Activated naive CD4-positive, alpha-beta T cell treated with anti-CD3 and anti-CD28 coated beads, Interleukin-2, amount 50 U/mL, for 72 hours (primary cell): ENCODE measurements around the gene PYROXD2. TPM values are rescaled to one million over a fixed set of nuclear protein-coding genes. Genes with fewer than 3 reads are reported as not detected.

ENCODE experiments used
- ATAC-seq, 2 donors: fragments of 150-1000 bp; cut with Tn5 transposase; 2 replicates each; pipeline ENCODE4 v1.10.0; 2021; ENCODE audit warnings: mild to moderate bottlenecking in 2 of 2, moderate library complexity in 2 of 2
- DNase-seq, 2 donors: peaks; one replicate each; pipeline ENCODE4 v3.0.0; 2021 to 2022; ENCODE audit warnings: low spot score in 2 of 2
- H3K27ac Mint-ChIP-seq, 2 donors: one replicate each; pipeline ENCODE4 v1.8.0; 2022; ENCODE audit warnings: mild to moderate bottlenecking in 2 of 2, mixed read lengths in 2 of 2
- H3K36me3 Mint-ChIP-seq, 2 donors: one replicate each; pipeline ENCODE4 v1.8.0; 2022; ENCODE audit warnings: mixed read lengths in 2 of 2
- H3K9me3 Mint-ChIP-seq, 2 donors: one replicate each; pipeline ENCODE4 v1.8.0; 2022; ENCODE audit warnings: mixed read lengths in 2 of 2
- total RNA-seq, 2 donors: library from RNA; stranded (reverse); gene quantifications; one replicate each; pipeline ENCODE4 v1.2.3, GENCODE V29; 2022

PYROXD2 gene
- total RNA-seq, 2 donors from 2014 or later = 2.3 to 7.0 TPM

DNA sequence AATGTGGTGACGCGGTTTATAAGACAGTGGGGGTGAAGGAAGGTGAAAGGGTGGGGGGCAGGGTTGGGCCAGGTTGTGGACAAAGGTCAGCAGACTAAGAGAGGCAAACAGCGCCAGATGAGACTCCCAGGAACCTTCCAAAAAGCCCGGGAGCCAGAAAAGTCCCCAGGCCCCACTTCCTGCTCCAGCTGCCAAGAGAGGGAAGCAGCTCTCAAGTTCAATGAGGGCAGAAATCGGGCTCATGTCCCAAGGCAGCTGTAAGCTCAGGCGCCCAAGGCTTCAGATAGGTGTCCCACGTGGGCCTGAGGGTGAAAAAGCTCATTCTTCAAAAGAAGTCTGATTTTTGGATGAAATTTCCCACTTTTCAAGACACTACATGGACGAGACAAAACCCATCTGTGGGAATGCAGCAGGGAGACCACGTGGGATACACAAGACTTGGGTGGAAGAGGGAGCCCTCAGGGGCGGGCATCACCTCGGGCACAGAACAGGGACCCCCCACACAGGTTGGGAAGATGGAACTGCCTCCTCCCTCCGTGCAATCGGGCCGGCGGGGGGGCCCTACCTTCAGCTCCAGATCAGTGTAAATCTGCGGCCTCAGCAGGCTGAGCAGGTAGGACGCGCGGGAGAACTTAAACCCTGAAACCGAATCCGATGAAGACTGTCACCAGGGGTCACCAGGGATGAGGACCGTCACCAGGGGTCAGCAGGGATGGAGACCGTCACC, 7.8 kb downstream of the PYROXD2 start:
- no peaks in the 10 kb centered on the region for H3K9me3 Mint-ChIP-seq
- ATAC-seq (no peak), DNase-seq (no peak)
- peaks cover 8% of the 10 kb centered on the region in 2 donors for H3K36me3 Mint-ChIP-seq
- H3K27ac Mint-ChIP-seq = no peak overlapping the region

DNA sequence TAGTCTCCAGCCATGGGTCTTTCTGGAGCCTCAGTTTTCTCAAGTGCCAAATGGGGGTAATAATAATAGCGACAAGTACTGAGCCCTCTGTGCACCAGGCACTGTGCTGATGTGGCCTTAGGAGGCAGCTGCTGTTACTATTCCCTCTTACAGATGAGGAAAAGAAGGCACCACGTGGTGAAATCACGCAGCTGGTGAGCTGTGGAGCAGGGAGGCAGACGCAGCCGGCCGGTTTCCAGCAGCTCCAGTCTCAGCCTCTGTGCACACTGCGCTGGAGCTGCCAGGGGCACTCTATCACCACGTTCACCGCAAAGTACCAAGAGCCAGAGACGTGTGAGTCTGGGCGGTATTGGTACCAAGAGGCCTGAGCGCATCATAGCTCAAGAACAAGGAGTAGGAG, 9.6 kb downstream of the PYROXD2 start:
- ATAC-seq (no peak), DNase-seq (no peak)
- Mint-ChIP-seq H3K27ac (no peak overlapping the region), H3K9me3 (no peaks in the 10 kb centered on the region), H3K36me3 (peaks cover 8% of the 10 kb centered on the region in 2 donors)

DNA sequence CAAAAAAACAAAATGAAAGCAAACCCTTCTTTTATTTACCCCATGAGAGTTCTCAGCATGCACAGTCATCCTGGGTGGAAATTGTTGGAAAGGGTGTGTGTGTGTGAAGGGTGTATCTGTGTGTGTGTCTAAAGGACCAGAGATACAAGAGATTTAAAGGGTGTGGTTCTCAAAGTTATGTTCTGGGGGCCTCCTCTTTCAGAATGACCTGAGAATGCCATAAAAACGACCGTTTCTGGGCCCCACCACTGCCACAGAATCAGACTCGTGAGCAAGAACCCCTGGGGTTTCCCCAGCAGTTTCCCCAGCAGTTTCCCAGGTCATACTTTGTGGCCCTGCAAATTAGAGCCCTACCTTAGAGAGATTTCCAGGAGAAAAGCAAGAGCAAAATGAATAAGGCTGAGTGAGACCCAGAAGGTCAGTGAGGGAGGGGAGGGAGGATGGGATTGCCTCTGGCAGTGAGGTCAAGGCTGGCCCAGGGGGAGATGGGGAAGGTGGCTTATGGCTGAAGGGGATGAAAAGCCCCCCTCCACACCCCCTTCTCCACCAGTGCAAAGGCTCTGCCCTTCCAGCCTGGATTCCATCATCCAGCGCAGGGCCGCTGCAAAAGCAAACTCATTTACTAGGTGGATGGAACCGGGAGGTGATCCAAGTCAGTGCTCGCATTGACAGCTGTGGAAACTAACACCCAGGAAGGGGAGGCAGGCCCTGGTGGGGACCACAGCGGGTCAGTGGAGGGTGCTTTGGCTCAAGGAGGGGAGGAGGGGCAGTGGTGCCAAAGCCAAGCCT, 10.2 kb downstream of the PYROXD2 start:
- H3K9me3 Mint-ChIP-seq = no peaks in the 10 kb centered on the region
- ATAC-seq = peak; percentile 60 to 80
- peak in 1 of 2 donors; percentile 8 for DNase-seq
- H3K27ac Mint-ChIP-seq = peak overlapping the region in 1 of 2 donors; percentile 84
- H3K36me3 Mint-ChIP-seq = peaks cover 8% of the 10 kb centered on the region in 2 donors

DNA sequence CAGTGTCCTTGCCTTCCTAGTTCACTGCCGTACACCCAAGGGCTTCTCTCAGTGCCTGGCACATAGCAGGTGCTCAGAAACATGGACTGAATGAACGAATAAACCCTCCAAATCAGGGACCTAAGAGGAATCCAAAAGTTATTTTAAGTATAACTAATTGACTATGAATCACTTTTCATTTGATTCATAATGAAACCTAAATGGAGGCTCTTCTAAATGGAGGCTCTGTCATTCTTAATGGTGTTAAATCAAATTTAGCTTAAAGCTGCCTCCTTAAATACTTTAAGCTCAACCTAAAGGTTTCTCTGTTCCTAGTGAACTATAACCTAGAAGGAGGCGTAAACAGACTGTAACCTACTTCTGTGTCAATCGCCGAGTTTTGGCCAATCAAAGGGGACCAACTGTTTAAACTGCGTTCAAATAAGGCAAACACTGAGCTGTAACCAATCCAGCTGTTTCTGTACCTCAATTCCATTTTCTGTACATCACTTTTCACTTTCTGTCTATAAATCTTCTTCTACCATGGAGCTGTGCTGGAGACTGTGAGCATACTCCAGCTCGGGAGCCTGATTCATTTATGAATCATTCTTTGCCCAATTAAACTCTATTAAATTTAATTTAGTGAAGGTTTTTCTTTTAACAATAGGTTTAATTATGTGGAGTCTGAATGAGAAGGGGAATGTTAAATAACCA, 11.0 kb downstream of the PYROXD2 start:
- Mint-ChIP-seq H3K9me3 (no peaks in the 10 kb centered on the region), H3K27ac (peak overlapping the region in 1 of 2 donors; percentile 84)

DNA sequence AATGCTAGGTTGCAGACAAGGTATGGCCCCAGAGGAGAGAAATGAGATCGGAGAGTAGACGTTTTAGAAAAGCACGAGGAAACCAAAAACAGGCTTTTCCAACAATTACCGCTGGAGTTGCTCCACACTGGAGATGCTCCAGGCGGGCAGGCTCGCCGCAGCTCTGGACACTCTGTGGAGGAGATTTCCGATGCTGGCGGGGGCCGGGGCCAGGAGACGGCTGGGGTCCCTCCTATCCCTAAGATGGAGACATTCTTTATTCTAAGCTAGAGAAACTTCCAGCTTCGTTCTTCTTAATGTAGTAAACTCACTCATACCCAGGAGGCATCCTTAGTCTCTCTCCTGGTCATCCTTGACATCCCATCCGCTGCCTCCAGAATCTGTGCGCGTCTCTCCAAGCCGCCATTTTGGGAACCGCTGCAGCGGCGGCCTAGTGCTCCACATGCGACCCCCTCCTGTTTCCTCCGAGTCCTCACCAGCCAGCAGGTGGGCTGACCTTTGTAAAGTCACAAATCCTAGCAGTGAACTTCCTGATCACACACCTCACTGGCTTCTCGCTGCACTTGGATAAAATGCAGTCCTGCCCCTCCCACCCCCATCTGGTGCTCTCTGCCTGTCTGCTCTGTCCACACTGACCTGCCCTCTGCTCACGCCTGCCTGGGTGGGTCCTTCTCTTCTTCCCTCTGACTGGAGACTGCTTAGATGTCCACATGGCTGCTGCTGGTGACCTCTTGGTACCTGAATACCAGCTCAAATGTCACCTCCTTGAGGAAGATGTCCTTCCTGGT, 11.9 kb downstream of the PYROXD2 start:
- ATAC-seq (no peak), DNase-seq (no peak)
- peak overlapping the region in 1 of 2 donors; percentile 84 for H3K27ac Mint-ChIP-seq
- peaks cover 8% of the 10 kb centered on the region in 2 donors for H3K36me3 Mint-ChIP-seq
- no peaks in the 10 kb centered on the region for H3K9me3 Mint-ChIP-seq

More for the DNA sequence above, 11.0 kb downstream of the PYROXD2 start:
- ATAC-seq (peak in 1 of 2 donors; percentile 34), DNase-seq (no peak)
- peaks cover 8% of the 10 kb centered on the region in 2 donors for H3K36me3 Mint-ChIP-seq

DNA sequence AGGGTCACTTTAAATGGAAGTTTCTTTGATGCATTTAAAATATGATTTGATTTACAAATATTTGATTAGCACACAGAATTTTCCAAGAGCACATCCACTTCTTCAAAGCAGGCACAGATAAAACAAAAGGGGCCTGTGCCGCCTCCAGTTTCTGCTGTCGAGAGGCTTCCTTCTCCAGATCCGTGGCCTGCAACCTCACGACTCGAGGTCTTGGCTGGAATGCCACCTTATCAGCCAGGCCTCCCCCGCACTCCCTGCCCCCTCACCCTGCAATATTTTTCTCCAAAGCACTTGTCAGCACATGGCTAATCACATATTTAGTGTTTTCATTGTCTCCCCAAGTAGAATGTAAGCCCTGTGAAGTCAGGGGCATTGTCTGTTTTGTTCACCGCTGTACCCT, 12.5 kb downstream of the PYROXD2 start:
- no peaks in the 10 kb centered on the region for H3K9me3 Mint-ChIP-seq

DNA sequence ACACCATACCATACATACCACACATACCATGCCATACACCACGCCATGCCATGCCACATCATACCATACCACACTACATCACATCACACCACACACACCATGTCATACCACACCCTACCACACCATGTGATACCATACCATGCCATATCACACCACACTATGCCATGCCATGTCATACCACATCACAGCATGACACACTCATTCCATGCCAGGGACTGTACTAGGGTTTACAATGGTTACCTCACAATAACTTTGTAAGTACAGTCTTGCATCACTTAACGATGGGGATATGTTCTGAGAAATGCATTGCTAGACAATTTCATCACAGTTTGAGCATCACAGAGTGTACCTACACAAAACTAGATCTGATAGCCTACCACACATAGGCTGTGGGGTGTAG, 14.5 kb downstream of the PYROXD2 start:
- DNase-seq = no peak
- Mint-ChIP-seq H3K27ac (no peak overlapping the region), H3K36me3 (peaks cover 8% of the 10 kb centered on the region in 2 donors), H3K9me3 (no peaks in the 10 kb centered on the region)
- peak; percentile 55 to 59 for ATAC-seq

More for the DNA sequence above, 12.5 kb downstream of the PYROXD2 start:
- DNase-seq (no peak), ATAC-seq (no peak)
- H3K27ac Mint-ChIP-seq = peak overlapping the region in 1 of 2 donors; percentile 24
- peaks cover 8% of the 10 kb centered on the region in 2 donors for H3K36me3 Mint-ChIP-seq

DNA sequence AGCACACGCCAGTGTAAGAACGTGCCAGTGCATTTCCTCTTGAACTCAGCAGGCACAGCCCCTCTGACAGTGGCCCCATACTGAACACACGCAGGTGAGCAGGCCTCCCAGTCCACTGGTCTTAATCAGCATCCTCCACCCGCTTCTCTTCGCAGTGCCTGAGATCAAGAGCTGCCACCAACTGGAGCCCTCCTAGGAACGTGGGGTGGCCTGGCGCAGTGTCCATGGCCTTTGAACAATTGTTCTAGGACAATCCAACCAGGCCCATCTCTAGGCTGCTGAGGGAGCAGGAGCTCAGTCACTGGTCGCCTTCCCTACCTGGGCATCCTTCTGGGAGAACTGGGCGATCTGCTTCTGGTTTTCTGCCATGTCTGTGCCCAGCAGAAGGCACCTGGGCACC, 15.2 kb downstream of the PYROXD2 start:
- no peaks in the 10 kb centered on the region for H3K9me3 Mint-ChIP-seq
- H3K36me3 Mint-ChIP-seq = peaks cover 8% of the 10 kb centered on the region in 2 donors
- ATAC-seq = no peak

DNA sequence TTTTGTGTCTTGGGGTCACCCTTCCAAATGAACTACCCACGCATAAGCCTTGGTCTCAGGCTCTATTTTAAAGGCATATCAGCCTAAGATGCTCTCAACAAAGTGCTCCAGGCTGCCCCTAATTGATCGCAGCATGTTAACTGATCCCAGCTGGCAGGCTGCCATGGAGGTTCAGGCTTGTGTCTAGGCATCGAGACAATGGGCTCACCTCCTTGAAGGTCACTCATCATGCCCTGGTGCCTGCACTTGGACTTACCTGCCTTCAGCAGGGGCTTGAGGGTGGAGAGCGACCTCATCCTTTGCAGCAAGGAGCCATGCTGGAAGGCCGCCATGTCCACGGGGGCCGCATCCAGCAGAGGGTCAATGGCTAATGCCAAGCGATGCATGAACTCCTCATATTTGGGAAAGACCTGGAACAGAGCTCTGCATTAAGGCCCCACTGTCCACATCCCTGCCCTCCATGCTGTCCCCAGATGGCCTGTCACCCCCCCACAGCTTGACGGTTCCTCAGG, 17.8 kb downstream of the PYROXD2 start:
- DNase-seq (no peak), ATAC-seq (no peak)
- no peaks in the 10 kb centered on the region for H3K36me3 Mint-ChIP-seq
- H3K9me3 Mint-ChIP-seq = no peaks in the 10 kb centered on the region
- H3K27ac Mint-ChIP-seq = no peak overlapping the region

More for the DNA sequence above, 15.2 kb downstream of the PYROXD2 start:
- DNase-seq = no peak
- no peak overlapping the region for H3K27ac Mint-ChIP-seq

DNA sequence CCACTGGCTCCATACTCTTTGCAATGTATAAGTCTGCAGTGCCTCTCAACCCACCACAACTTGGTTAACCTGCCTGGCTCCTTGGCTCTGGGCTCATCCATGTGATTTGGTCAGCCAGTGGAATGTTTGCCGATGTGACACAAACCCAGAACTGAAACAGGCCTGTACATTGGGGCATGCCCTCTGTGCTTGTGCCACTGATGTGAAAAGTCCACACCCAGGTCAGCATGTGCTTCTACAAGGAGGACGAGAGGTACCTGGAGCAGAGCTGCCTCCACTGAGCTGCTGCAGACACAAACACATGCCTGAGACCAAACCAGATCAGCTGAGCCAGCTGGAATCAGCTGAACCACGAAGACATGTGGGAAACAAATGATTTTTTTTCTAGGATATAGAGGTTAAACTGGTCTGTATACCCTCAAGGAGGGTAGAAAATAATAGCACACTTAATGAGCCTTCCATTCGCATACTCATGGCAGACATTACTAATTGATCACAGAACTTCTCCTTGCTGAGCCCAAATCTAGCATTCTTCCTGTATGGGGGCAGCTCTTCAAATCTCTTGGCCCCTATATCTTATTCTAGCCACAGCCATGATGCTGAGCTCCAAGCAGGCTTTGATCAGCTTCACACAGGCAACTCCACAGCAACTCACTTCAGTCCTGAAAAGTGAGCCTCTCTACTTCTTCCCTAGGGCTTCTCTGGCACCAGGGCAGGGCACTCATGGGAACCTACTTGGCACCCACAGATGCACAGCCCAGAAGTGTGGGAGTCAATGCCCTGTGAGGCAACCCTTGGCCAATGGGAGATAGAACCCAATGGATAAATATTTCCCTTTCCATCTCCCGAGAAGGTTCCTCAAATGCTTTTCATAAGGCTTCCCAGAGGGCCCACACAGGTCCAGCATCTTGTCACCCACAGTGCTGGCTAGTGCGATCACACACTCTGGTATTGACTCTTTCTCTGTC, 18.6 kb downstream of the PYROXD2 start:
- H3K36me3 Mint-ChIP-seq = no peaks in the 10 kb centered on the region
- no peaks in the 10 kb centered on the region for H3K9me3 Mint-ChIP-seq
- no peak for ATAC-seq
- no peak for DNase-seq
- no peak overlapping the region for H3K27ac Mint-ChIP-seq

DNA sequence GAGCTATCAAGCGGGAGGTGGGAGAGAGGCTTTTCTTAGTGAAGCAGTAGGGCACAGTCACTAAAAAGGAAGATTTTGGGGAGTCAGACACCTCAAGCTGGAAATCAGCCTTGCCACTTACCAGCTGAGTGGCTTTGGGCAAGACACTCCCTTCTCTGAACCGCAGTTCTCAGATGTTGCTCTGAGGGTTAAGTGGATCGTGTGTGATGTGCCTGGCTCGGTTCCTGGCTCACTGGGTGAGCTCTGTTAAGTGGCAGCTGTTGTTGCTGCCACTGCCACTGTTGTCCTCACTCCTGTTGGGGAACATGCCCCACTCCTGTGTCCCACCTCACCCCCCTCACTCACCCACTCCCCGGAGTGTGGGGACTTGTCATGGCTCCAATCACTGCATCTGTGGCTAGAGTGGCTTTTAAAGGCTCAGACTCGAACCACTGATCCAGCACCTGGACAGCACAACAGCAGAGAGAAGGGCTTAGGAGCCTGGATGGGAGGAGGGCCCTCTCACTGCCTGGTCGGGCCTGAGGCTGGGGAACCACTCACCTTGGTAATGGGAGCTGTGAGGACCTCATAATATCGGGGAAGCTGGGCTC, 20.0 kb downstream of the PYROXD2 start:
- ATAC-seq = no peak
- H3K36me3 Mint-ChIP-seq = no peaks in the 10 kb centered on the region
- peak overlapping the region in 1 of 2 donors; percentile 24 for H3K27ac Mint-ChIP-seq
- no peak for DNase-seq
- H3K9me3 Mint-ChIP-seq = no peaks in the 10 kb centered on the region

DNA sequence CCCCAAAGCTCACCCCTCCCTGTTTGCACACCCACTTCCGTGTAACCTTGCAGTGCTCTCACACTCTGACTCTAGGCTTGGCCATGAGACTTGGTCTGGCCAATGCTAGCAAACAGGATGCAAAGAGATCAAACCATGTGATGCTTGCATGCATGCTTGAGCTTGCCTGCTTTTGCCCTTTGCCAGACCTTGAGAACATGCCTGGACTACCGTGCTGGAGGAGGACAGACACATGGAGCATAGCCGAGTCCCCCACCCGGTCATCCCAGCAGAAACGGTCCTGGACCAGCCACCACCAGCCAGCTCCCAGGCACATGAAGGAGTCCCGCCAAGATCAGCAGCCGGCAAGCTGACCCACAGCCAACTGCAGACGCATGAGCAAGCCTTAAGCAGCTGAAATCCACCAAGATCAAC, 23.4 kb downstream of the PYROXD2 start:
- H3K27ac Mint-ChIP-seq = peak overlapping the region; percentile 6 to 58
- DNase-seq = no peak
- ATAC-seq = peak in 1 of 2 donors; percentile 16
- H3K9me3 Mint-ChIP-seq = no peaks in the 10 kb centered on the region
- H3K36me3 Mint-ChIP-seq = no peaks in the 10 kb centered on the region

DNA sequence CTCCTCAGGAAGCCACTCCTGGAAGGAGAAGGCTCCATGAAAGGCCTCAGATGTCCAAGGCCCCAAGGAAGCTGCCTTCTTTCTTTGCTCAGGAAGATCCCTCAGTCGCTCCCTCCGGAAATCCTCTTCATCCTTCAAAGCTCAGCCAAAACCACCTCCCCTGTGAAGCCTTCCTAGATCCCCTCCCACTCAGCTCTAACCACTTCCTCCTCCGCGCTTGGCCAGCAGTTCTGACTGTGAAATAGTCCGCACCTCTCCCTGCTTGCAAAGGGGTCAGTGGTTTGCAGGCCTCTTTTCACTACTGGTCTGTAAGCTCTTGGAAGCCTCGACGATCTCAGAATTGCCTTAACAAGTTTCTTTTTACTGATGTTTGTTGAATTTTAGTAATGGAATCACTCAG, 23.9 kb downstream of the PYROXD2 start:
- H3K9me3 Mint-ChIP-seq = no peaks in the 10 kb centered on the region
- no peaks in the 10 kb centered on the region for H3K36me3 Mint-ChIP-seq
- peak overlapping the region; percentile 6 to 58 for H3K27ac Mint-ChIP-seq
- DNase-seq = no peak
- peak; percentile 34 to 41 for ATAC-seq

DNA sequence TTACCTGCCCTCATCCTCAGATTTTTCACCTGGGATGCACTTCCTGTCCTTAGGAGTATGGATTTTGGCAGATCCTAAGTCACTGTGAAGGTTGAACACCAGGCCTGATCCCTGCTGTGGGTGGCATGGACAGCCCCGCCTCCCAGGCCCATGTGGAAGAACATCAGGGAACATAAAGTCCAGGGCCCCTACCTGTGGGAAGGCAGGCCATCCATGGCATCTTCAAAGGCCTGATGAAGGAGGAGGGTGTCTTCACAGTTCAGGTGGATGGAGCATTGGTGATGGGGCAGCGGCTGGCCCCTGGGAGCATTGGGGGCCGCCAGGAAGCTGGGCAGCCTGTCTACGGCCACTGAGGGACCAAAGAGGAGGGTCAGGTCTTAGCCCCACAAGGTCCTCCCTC, 24.6 kb downstream of the PYROXD2 start:
- Mint-ChIP-seq H3K27ac (no peak overlapping the region), H3K36me3 (no peaks in the 10 kb centered on the region), H3K9me3 (no peaks in the 10 kb centered on the region)
- ATAC-seq (no peak), DNase-seq (no peak)

DNA sequence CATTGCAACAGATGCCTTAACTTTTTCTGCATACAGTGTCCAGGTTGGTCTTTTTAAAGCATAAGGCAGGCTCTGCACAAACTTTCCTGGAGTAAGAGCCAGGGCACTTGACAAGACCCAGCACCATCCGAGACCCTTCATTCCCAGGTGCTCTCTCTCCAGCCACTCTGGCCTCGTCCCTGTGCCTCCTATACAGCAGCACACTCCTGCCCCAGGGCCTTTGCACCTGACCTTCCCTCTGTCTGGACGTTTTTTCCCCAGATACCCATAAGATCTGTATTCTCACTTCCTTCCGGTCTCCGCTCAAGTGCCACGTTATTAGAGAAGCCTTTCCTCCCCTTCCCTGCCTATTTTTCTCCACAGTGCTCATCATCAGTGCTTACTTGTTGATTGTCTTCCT, 25.6 kb downstream of the PYROXD2 start:
- ATAC-seq = no peak
- DNase-seq = no peak
- no peaks in the 10 kb centered on the region for H3K36me3 Mint-ChIP-seq
- H3K9me3 Mint-ChIP-seq = no peaks in the 10 kb centered on the region
- H3K27ac Mint-ChIP-seq = no peak overlapping the region
